Measurements from ENCODE around the gene DDX21.

- TF ChIP-seq CTCF (IDR thresholded peaks at IDR 0.05) = no peak
- no peak for TF ChIP-seq POLR2A (IDR thresholded peaks at IDR 0.05)
Observed at GRCh38 chr10:68982389-68982788, 26.4 kb downstream of the DDX21 start.
